HAP-1 (cell line): ENCODE results near the gene PLAC1.

Experiments used
- DNase-seq, 2 experiments: peaks; one replicate each; pipeline ENCODE4 v3.0.0-alpha.2; 2016 to 2020; ENCODE audit warnings: low spot score in 2 of 2
- H3K27me3 ChIP-seq: fragments of 250-450 bp; sonication (Bioruptor Pico); 2 replicates; pipeline ENCODE4 v1.5.1; 2020; ENCODE audit warnings: low read depth, mild to moderate bottlenecking, moderate library complexity
- H3K36me3 ChIP-seq: fragments of 250-450 bp; sonication (Bioruptor Pico); replicated peaks from 2 replicates; pipeline ENCODE4 v1.5.1; 2020; ENCODE audit warnings: mild to moderate bottlenecking
- H3K4me1 ChIP-seq: fragments of 250-450 bp; sonication (Bioruptor Pico); 2 replicates; pipeline ENCODE4 v1.5.1; 2020; ENCODE audit warnings: mild to moderate bottlenecking
- H3K4me3 ChIP-seq: fragments of 250-450 bp; sonication (Bioruptor Pico); 2 replicates; pipeline ENCODE4 v1.5.1; 2020; ENCODE audit warnings: mild to moderate bottlenecking, moderate library complexity
- H3K9me3 ChIP-seq: fragments of 250-450 bp; sonication (Bioruptor Pico); 2 replicates; pipeline ENCODE4 v1.5.1; 2020; ENCODE audit warnings: mild to moderate bottlenecking, moderate library complexity
- in situ Hi-C: fragments of 300-500 bp; cut with MboI; formaldehyde crosslinking; loops from 3 replicates; pipeline ENCODE4 v1.14.3; 2020; ENCODE audit warnings: low sequenced_read_pairs, inconsistent platforms, mixed read lengths

The PLAC1 gene

GRCh38 chrX:134658760-134659023 is 421 bp upstream of the PLAC1 start:
- DNase-seq = no peak
- Histone ChIP-seq H3K36me3 (no peaks in the 10 kb centered on the region), H3K4me3 (no peak overlapping the region), H3K27me3 (peaks cover 4% of the 10 kb centered on the region; the same call in 1 of the 2 replicates), H3K4me1 (peaks cover 9% of the 10 kb centered on the region), H3K9me3 (no peaks in the 10 kb centered on the region)
- in situ Hi-C loops = no loop called here

GRCh38 chrX:134654398-134655012 is 3.8 kb downstream of the PLAC1 start:
- in situ Hi-C loops = no loop called here
- no peaks in the 10 kb centered on the region for H3K4me1 ChIP-seq
- DNase-seq = no peak
- no peaks in the 10 kb centered on the region for H3K36me3 ChIP-seq
- no peaks in the 10 kb centered on the region for H3K9me3 ChIP-seq
- no peak overlapping the region for H3K4me3 ChIP-seq
- H3K27me3 ChIP-seq = 0 out of 2 replicates have a peak, but pooled peaks cover 2% of the 10 kb centered on the region

GRCh38 chrX:134653835-134654234 is 4.4 kb downstream of the PLAC1 start:
- in situ Hi-C loops = no loop called here
- Histone ChIP-seq H3K9me3 (no peaks in the 10 kb centered on the region), H3K27me3 (0 out of 2 replicates have a peak, but pooled peaks cover 2% of the 10 kb centered on the region), H3K4me3 (no peak overlapping the region), H3K4me1 (no peaks in the 10 kb centered on the region), H3K36me3 (no peaks in the 10 kb centered on the region)
- DNase-seq = no peak

GRCh38 chrX:134650701-134651100 is 7.6 kb downstream of the PLAC1 start:
- in situ Hi-C loops = no loop called here
- H3K4me3 ChIP-seq = no peak overlapping the region
- 0 out of 2 replicates have a peak, but pooled peaks cover 2% of the 10 kb centered on the region for H3K27me3 ChIP-seq
- no peaks in the 10 kb centered on the region for H3K4me1 ChIP-seq
- H3K36me3 ChIP-seq = no peaks in the 10 kb centered on the region
- DNase-seq = no peak
- H3K9me3 ChIP-seq = no peaks in the 10 kb centered on the region

GRCh38 chrX:134649770-134650169 is 8.5 kb downstream of the PLAC1 start:
- H3K4me1 ChIP-seq = no peaks in the 10 kb centered on the region
- in situ Hi-C loops = no loop called here
- DNase-seq = no peak
- no peaks in the 10 kb centered on the region for H3K9me3 ChIP-seq
- no peaks in the 10 kb centered on the region for H3K27me3 ChIP-seq
- no peak overlapping the region for H3K4me3 ChIP-seq
- no peaks in the 10 kb centered on the region for H3K36me3 ChIP-seq

GRCh38 chrX:134647477-134647877 is 10.8 kb downstream of the PLAC1 start:
- Histone ChIP-seq H3K4me3 (no peak overlapping the region), H3K36me3 (no peaks in the 10 kb centered on the region), H3K9me3 (no peaks in the 10 kb centered on the region), H3K4me1 (no peaks in the 10 kb centered on the region), H3K27me3 (no peaks in the 10 kb centered on the region)
- no peak for DNase-seq
- in situ Hi-C loops = no loop called here

GRCh38 chrX:134646691-134647090 is 11.6 kb downstream of the PLAC1 start:
- H3K4me3 ChIP-seq = no peak overlapping the region
- no peaks in the 10 kb centered on the region for H3K36me3 ChIP-seq
- no peaks in the 10 kb centered on the region for H3K27me3 ChIP-seq
- no peak for DNase-seq
- in situ Hi-C loops = no loop called here
- no peaks in the 10 kb centered on the region for H3K9me3 ChIP-seq
- no peaks in the 10 kb centered on the region for H3K4me1 ChIP-seq

- no peak for DNase-seq
- Histone ChIP-seq H3K36me3 (no peaks in the 10 kb centered on the region), H3K4me3 (no peak overlapping the region), H3K4me1 (no peaks in the 10 kb centered on the region), H3K9me3 (no peaks in the 10 kb centered on the region), H3K27me3 (no peaks in the 10 kb centered on the region)
- in situ Hi-C loops = no loop called here
Measured at GRCh38 chrX:134645936-134646543, 12.2 kb downstream of the PLAC1 start.

GRCh38 chrX:134642386-134642785 is 15.9 kb downstream of the PLAC1 start:
- no peak for DNase-seq
- Histone ChIP-seq H3K27me3 (no peaks in the 10 kb centered on the region), H3K4me1 (no peaks in the 10 kb centered on the region), H3K9me3 (no peaks in the 10 kb centered on the region), H3K36me3 (no peaks in the 10 kb centered on the region), H3K4me3 (no peak overlapping the region)
- in situ Hi-C loops = no loop called here

- Histone ChIP-seq H3K4me3 (no peak overlapping the region), H3K4me1 (no peaks in the 10 kb centered on the region), H3K27me3 (no peaks in the 10 kb centered on the region), H3K36me3 (no peaks in the 10 kb centered on the region), H3K9me3 (no peaks in the 10 kb centered on the region)
- DNase-seq = no peak
- in situ Hi-C loops = no loop called here
Measured at GRCh38 chrX:134641346-134641745, 16.9 kb downstream of the PLAC1 start.

- H3K4me1 ChIP-seq = no peaks in the 10 kb centered on the region
- H3K9me3 ChIP-seq = no peaks in the 10 kb centered on the region
- in situ Hi-C loops = no loop called here
- H3K4me3 ChIP-seq = no peak overlapping the region
- no peak for DNase-seq
- H3K36me3 ChIP-seq = no peaks in the 10 kb centered on the region
- no peaks in the 10 kb centered on the region for H3K27me3 ChIP-seq
Measured at GRCh38 chrX:134640914-134641313, 17.4 kb downstream of the PLAC1 start.

- no peak for DNase-seq
Measured at GRCh38 chrX:134636851-134637250, 21.4 kb downstream of the PLAC1 start.

GRCh38 chrX:134634691-134635090 is 23.6 kb downstream of the PLAC1 start:
- in situ Hi-C loops = no loop called here
- Histone ChIP-seq H3K4me3 (no peak overlapping the region), H3K27me3 (no peaks in the 10 kb centered on the region), H3K4me1 (no peaks in the 10 kb centered on the region), H3K9me3 (no peaks in the 10 kb centered on the region), H3K36me3 (no peaks in the 10 kb centered on the region)
- DNase-seq = no peak

More at GRCh38 chrX:134636851-134637250, 21.4 kb downstream of the PLAC1 start:
- Histone ChIP-seq H3K4me3 (no peak overlapping the region), H3K9me3 (no peaks in the 10 kb centered on the region), H3K4me1 (no peaks in the 10 kb centered on the region), H3K27me3 (no peaks in the 10 kb centered on the region), H3K36me3 (no peaks in the 10 kb centered on the region)
- in situ Hi-C loops = no loop called here

GRCh38 chrX:134633832-134634231 is 24.4 kb downstream of the PLAC1 start:
- DNase-seq = no peak
- in situ Hi-C loops = no loop called here
- H3K36me3 ChIP-seq = no peaks in the 10 kb centered on the region
- no peak overlapping the region for H3K4me3 ChIP-seq
- H3K27me3 ChIP-seq = no peaks in the 10 kb centered on the region
- no peaks in the 10 kb centered on the region for H3K9me3 ChIP-seq
- H3K4me1 ChIP-seq = no peaks in the 10 kb centered on the region

- in situ Hi-C loops = no loop called here
- Histone ChIP-seq H3K36me3 (no peaks in the 10 kb centered on the region; the same call in 1 of the 2 replicates), H3K4me3 (no peak overlapping the region), H3K4me1 (no peaks in the 10 kb centered on the region), H3K27me3 (no peaks in the 10 kb centered on the region), H3K9me3 (no peaks in the 10 kb centered on the region)
- no peak for DNase-seq
Measured at GRCh38 chrX:134633394-134633793, 24.9 kb downstream of the PLAC1 start.
